Measurements from ENCODE around the gene RBFOX1.

DNA sequence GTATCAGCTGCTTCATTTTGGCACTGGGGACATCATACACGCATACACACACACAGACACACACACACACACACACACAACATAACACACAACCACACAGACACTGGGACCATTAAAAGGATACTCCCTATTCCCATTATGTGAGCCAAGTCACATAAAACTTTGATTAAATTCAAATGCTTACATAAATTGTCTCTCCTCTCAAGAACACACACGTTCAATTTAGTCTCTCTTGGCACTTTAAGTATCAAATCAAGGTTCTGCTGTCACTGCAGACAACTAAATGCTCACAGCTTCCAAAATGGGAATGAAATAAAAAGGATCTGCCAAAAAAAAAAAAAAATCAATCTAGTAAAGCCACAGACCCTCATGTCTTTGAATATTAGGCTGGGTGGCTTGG lies 184.9 kb downstream of the RBFOX1 start:
- TF ChIP-seq, protein P1, sequence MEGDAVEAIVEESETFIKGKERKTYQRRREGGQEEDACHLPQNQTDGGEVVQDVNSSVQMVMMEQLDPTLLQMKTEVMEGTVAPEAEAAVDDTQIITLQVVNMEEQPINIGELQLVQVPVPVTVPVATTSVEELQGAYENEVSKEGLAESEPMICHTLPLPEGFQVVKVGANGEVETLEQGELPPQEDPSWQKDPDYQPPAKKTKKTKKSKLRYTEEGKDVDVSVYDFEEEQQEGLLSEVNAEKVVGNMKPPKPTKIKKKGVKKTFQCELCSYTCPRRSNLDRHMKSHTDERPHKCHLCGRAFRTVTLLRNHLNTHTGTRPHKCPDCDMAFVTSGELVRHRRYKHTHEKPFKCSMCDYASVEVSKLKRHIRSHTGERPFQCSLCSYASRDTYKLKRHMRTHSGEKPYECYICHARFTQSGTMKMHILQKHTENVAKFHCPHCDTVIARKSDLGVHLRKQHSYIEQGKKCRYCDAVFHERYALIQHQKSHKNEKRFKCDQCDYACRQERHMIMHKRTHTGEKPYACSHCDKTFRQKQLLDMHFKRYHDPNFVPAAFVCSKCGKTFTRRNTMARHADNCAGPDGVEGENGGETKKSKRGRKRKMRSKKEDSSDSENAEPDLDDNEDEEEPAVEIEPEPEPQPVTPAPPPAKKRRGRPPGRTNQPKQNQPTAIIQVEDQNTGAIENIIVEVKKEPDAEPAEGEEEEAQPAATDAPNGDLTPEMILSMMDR (IDR thresholded peaks at IDR 0.05) = no peak
- TF ChIP-seq POLR2A (IDR thresholded peaks at IDR 0.05) = no peak

Measured in heart left ventricle (tissue), 13 donors.